Measurements from ENCODE around the gene CARD19.

CARD19 gene

GRCh38 chr9:93121316-93122241 is 25.6 kb downstream of the CARD19 start:
- DNase-seq: no peak

- DNase-seq: no peak
These were observed 26.8 kb downstream of the CARD19 start for GRCh38 chr9:93122721-93123221.

GRCh38 chr9:93123561-93124283 is 27.7 kb downstream of the CARD19 start:
- DNase-seq: no peak

- no peak for DNase-seq
These were observed 28.8 kb downstream of the CARD19 start for GRCh38 chr9:93124793-93125192.

GRCh38 chr9:93125331-93125894 is 29.4 kb downstream of the CARD19 start:
- no peak for DNase-seq

GRCh38 chr9:93126151-93126781 is 30.2 kb downstream of the CARD19 start:
- DNase-seq: no peak

- no peak for DNase-seq
These were observed 30.9 kb downstream of the CARD19 start for GRCh38 chr9:93126825-93127368.

- DNase-seq: no peak
These were observed 31.4 kb downstream of the CARD19 start for GRCh38 chr9:93127395-93127911.

GRCh38 chr9:93128011-93128714 is 32.1 kb downstream of the CARD19 start:
- no peak for DNase-seq

- DNase-seq: no peak
These were observed 32.8 kb downstream of the CARD19 start for GRCh38 chr9:93128715-93129224.

GRCh38 chr9:93129286-93129685 is 33.3 kb downstream of the CARD19 start:
- DNase-seq: no peak

GRCh38 chr9:93129691-93130500 is 33.9 kb downstream of the CARD19 start:
- no peak for DNase-seq

GRCh38 chr9:93130861-93131481 is 35.0 kb downstream of the CARD19 start:
- DNase-seq: no peak

GRCh38 chr9:93131599-93132286 is 35.7 kb downstream of the CARD19 start:
- no peak for DNase-seq

- DNase-seq: no peak
These were observed 36.4 kb downstream of the CARD19 start for GRCh38 chr9:93132287-93132927.

GRCh38 chr9:93132946-93133680 is 37.1 kb downstream of the CARD19 start:
- DNase-seq: no peak

GRCh38 chr9:93133681-93134014 is 37.6 kb downstream of the CARD19 start:
- peak; percentile 10 for DNase-seq

GRCh38 chr9:93134015-93134739 is 38.2 kb downstream of the CARD19 start, which contains the start of gene NINJ1:
Gene NINJ1, minus strand, starts transcription at chr9:93134251. Its CDS starts 34 bp downstream, at chr9:93134217.
- DNase-seq: peak; percentile 42
